ENCODE data around the gene TNFRSF19. TPM values are rescaled to one million over a fixed set of nuclear protein-coding genes. Genes with fewer than 3 reads are reported as not detected.

TNFRSF19 gene
- total and polyA plus RNA-seq, 2 experiments from 2014 or later, result 19.8 to 25.3 TPM

- TF ChIP-seq EZH2 (IDR thresholded peaks at IDR 0.05; ENCODE audit: borderline replicate concordance) (no peak), EZH2phosphoT487 (IDR thresholded peaks at IDR 0.05; ENCODE audit: low read depth, severe bottlenecking, unreplicated experiment) (no peak), CTCF (IDR thresholded peaks at IDR 0.05; ENCODE audit: poor library complexity) (peak; percentile 38)
- Histone ChIP-seq H3K9me3 (ENCODE audit: low read depth) (no peaks in the 10 kb centered on the region), H4K20me1 (ENCODE audit: insufficient read depth, poor library complexity, severe bottlenecking) (no peaks in the 10 kb centered on the region), H3K9me2 (replicated peaks; ENCODE audit: insufficient read depth) (no peaks in the 10 kb centered on the region), H3K4me3 (peak overlapping the region; percentile 4), H3K4me2 (peak overlapping the region; percentile 72), H3K79me2 (peaks cover 11% of the 10 kb centered on the region), H3K27ac (peak overlapping the region; percentile 36), H2AFZ (no peak overlapping the region), H3K4me1 (ENCODE audit: insufficient read depth) (peaks cover 3% of the 10 kb centered on the region), H3K27me3 (no peaks in the 10 kb centered on the region), H3K36me3 (replicated peaks; ENCODE audit: insufficient read depth, low read depth) (no peaks in the 10 kb centered on the region)
- 21% methylated on average over 2 of the region's 2 CpGs for WGBS (ENCODE audit: low lambda C conversion rate, missing lambda C conversion rate)
- peak; percentile 35 for DNase-seq (ENCODE audit: low spot score)
These were observed 706 bp downstream of the TNFRSF19 start for GRCh38 chr13:23570921-23571315.

GRCh38 chr13:23571431-23571830 is 1.2 kb downstream of the TNFRSF19 start:
- Histone ChIP-seq H3K4me3 (peak overlapping the region; percentile 4), H3K27ac (peak overlapping the region; percentile 36), H3K79me2 (peaks cover 11% of the 10 kb centered on the region), H3K27me3 (no peaks in the 10 kb centered on the region), H3K4me2 (peak overlapping the region; percentile 72), H4K20me1 (ENCODE audit: insufficient read depth, poor library complexity, severe bottlenecking) (no peaks in the 10 kb centered on the region), H2AFZ (no peak overlapping the region), H3K9me2 (replicated peaks; ENCODE audit: insufficient read depth) (no peaks in the 10 kb centered on the region), H3K4me1 (ENCODE audit: insufficient read depth) (peaks cover 3% of the 10 kb centered on the region), H3K9me3 (ENCODE audit: low read depth) (no peaks in the 10 kb centered on the region), H3K36me3 (replicated peaks; ENCODE audit: insufficient read depth, low read depth) (no peaks in the 10 kb centered on the region)
- WGBS (ENCODE audit: low lambda C conversion rate, missing lambda C conversion rate), result 40% methylated on average over 2 of the region's 2 CpGs
- TF ChIP-seq EZH2 (IDR thresholded peaks at IDR 0.05; ENCODE audit: borderline replicate concordance) (no peak), EZH2phosphoT487 (IDR thresholded peaks at IDR 0.05; ENCODE audit: low read depth, severe bottlenecking, unreplicated experiment) (no peak)
- DNase-seq (ENCODE audit: low spot score), result no peak

- Histone ChIP-seq H3K4me3 (no peak overlapping the region), H3K36me3 (replicated peaks; ENCODE audit: insufficient read depth, low read depth) (no peaks in the 10 kb centered on the region), H4K20me1 (ENCODE audit: insufficient read depth, poor library complexity, severe bottlenecking) (no peaks in the 10 kb centered on the region), H3K4me2 (peak overlapping the region; percentile 72), H3K79me2 (peaks cover 11% of the 10 kb centered on the region), H3K27me3 (no peaks in the 10 kb centered on the region), H3K4me1 (ENCODE audit: insufficient read depth) (peaks cover 3% of the 10 kb centered on the region), H2AFZ (no peak overlapping the region), H3K9me3 (ENCODE audit: low read depth) (no peaks in the 10 kb centered on the region), H3K9me2 (replicated peaks; ENCODE audit: insufficient read depth) (no peaks in the 10 kb centered on the region), H3K27ac (no peak overlapping the region)
- DNase-seq (ENCODE audit: low spot score), result no peak
- 61% methylated on average over 1 of the region's 1 CpG for WGBS (ENCODE audit: low lambda C conversion rate, missing lambda C conversion rate)
- TF ChIP-seq EZH2 (IDR thresholded peaks at IDR 0.05; ENCODE audit: borderline replicate concordance), result no peak
- TF ChIP-seq CTCF (IDR thresholded peaks at IDR 0.05; ENCODE audit: poor library complexity), result no peak
- no peak for TF ChIP-seq EZH2phosphoT487 (IDR thresholded peaks at IDR 0.05; ENCODE audit: low read depth, severe bottlenecking, unreplicated experiment)
These were observed 2.6 kb downstream of the TNFRSF19 start for GRCh38 chr13:23572836-23573235.

GRCh38 chr13:23574421-23575145 is 4.4 kb downstream of the TNFRSF19 start:
- H3K4me3 ChIP-seq, result no peak overlapping the region
- DNase-seq (ENCODE audit: low spot score), result no peak
- H2AFZ ChIP-seq, result no peak overlapping the region
- no peak overlapping the region for H3K4me2 ChIP-seq
- no peaks in the 10 kb centered on the region for H3K36me3 ChIP-seq (replicated peaks; ENCODE audit: insufficient read depth, low read depth)
- peaks cover 7% of the 10 kb centered on the region for H3K4me1 ChIP-seq (ENCODE audit: insufficient read depth)
- no peaks in the 10 kb centered on the region for H3K27me3 ChIP-seq
- H3K9me2 ChIP-seq (replicated peaks; ENCODE audit: insufficient read depth), result no peaks in the 10 kb centered on the region
- H3K79me2 ChIP-seq, result peaks cover 11% of the 10 kb centered on the region
- H3K9me3 ChIP-seq (ENCODE audit: low read depth), result no peaks in the 10 kb centered on the region
- TF ChIP-seq EZH2phosphoT487 (IDR thresholded peaks at IDR 0.05; ENCODE audit: low read depth, severe bottlenecking, unreplicated experiment) (no peak), EZH2 (IDR thresholded peaks at IDR 0.05; ENCODE audit: borderline replicate concordance) (no peak), CTCF (IDR thresholded peaks at IDR 0.05; ENCODE audit: poor library complexity) (no peak)
- no peaks in the 10 kb centered on the region for H4K20me1 ChIP-seq (ENCODE audit: insufficient read depth, poor library complexity, severe bottlenecking)
- WGBS (ENCODE audit: low lambda C conversion rate, missing lambda C conversion rate), result 69% methylated on average over 3 of the region's 3 CpGs
- H3K27ac ChIP-seq, result no peak overlapping the region
